GM12878 (cell line): ENCODE data around the gene CFAP157. TPM values are rescaled to one million over a fixed set of nuclear protein-coding genes. Genes with fewer than 3 reads are reported as not detected.
A peak's percentile ranks its signal among the peaks of the same experiment; 100 is the strongest.

Experiments used
- ELK1 ChIP-seq: IDR thresholded peaks from 2 replicates; pipeline ENCODE4 v1.6.1; 2012; ENCODE audit warnings: low read depth, low read length, improper control_type of control experiment
- MEF2A ChIP-seq: IDR thresholded peaks from 2 replicates; pipeline ENCODE4 v1.6.1; 2011; ENCODE audit warnings: low read depth, mild to moderate bottlenecking, low read length, moderate library complexity; ENCODE audit not compliant: insufficient read depth
- NFXL1 ChIP-seq: fragments of 450-650 bp; IDR thresholded peaks from 2 replicates; pipeline ENCODE4 v1.6.1; 2017; ENCODE audit warnings: antibody characterized with exemption, mild to moderate bottlenecking, borderline replicate concordance
- NKRF ChIP-seq: fragments of 450-650 bp; conservative IDR thresholded peaks from 2 replicates; pipeline ENCODE4 v1.6.1; 2017; ENCODE audit warnings: mild to moderate bottlenecking, moderate library complexity
- POLR2AphosphoS5 ChIP-seq: IDR thresholded peaks from 2 replicates; pipeline ENCODE4 v1.6.1; 2011; ENCODE audit warnings: mild to moderate bottlenecking, low read length, inconsistent platforms
- RELA ChIP-seq: fragments of 450-650 bp; IDR thresholded peaks from 2 replicates; pipeline ENCODE4 v1.8.0; 2014; ENCODE audit warnings: borderline replicate concordance; ENCODE audit not compliant: partially characterized antibody
- SIN3A ChIP-seq: IDR thresholded peaks from 2 replicates; pipeline ENCODE4 v1.6.1; 2012; ENCODE audit warnings: low read depth, low read length, improper control_type of control experiment
- SIX5 ChIP-seq: IDR thresholded peaks from 2 replicates; pipeline ENCODE4 v1.6.1; 2011; ENCODE audit warnings: mild to moderate bottlenecking, low read depth, low read length, moderate library complexity; ENCODE audit not compliant: severe bottlenecking
- SPI1 ChIP-seq: IDR thresholded peaks from 2 replicates; pipeline ENCODE4 v1.6.1; 2011; ENCODE audit warnings: low read depth, mild to moderate bottlenecking, low read length, moderate library complexity, borderline replicate concordance; ENCODE audit not compliant: insufficient read depth
- SRF ChIP-seq, 2 experiments: IDR thresholded peaks; 2 replicates each; pipeline ENCODE4 v1.6.1; 2011; ENCODE audit warnings: low read depth in 2 of 2, low read length in 2 of 2, mild to moderate bottlenecking in 1 of 2, moderate library complexity in 1 of 2
- TCF3 ChIP-seq: IDR thresholded peaks from 2 replicates; pipeline ENCODE4 v1.6.1; 2012; ENCODE audit warnings: low read depth, mild to moderate bottlenecking, low read length, borderline replicate concordance; ENCODE audit not compliant: insufficient read depth
- ZBTB4 ChIP-seq: fragments of 450-650 bp; formaldehyde crosslinking; IDR thresholded peaks from 2 replicates; pipeline ENCODE4 v1.4.0; 2022; ENCODE audit warnings: mild to moderate bottlenecking, moderate library complexity
- ZNF592 ChIP-seq: fragments of 450-650 bp; IDR thresholded peaks from 2 replicates; pipeline ENCODE4 v1.6.1; 2017; ENCODE audit warnings: mild to moderate bottlenecking, moderate library complexity
- ZNF622 ChIP-seq: fragments of 450-650 bp; IDR thresholded peaks from 2 replicates; pipeline ENCODE4 v1.6.1; 2017; ENCODE audit warnings: mild to moderate bottlenecking, inconsistent platforms
- polyA plus RNA-seq, 11 experiments: library from polyadenylated mRNA; depleted of rRNA in 4 of 11; unstranded in 6 of 11; stranded (reverse) in 5 of 11; fragments of >200 nt; fragmentation: Nextera tagmentation in 4 of 11; fragmentation: Illumina TruSeq in 1 of 11; extraction: Ambion mirVana in 4 of 11; extraction: Trizol in 1 of 11; gene quantifications; 1 replicate in 1 of 11; 2 replicates in 10 of 11; pipeline versions ENCODE4 v1.2.1 to v1.2.3, GENCODE V29; 2011 to 2016; ENCODE audit warnings: inconsistent platforms in 2 of 11, missing spikeins in 2 of 11, low read depth in 1 of 11
- total RNA-seq, 4 experiments: library from RNA; depleted of rRNA in 3 of 4; stranded (reverse); fragments of >200 nt in 3 of 4; fragmentation: Illumina TruSeq in 1 of 4; extraction: Trizol in 1 of 4; gene quantifications; 2 replicates each; pipeline versions ENCODE4 v1.2.1 to v1.2.3, GENCODE V29; 2013 to 2021

Gene CFAP157
- total and polyA plus RNA-seq, 10 of the 15 experiments (the other 5 are each of a cell fraction or from before 2014, with no cell fraction given) = 0.08 to 0.72 TPM; not detected in 8

- TF ChIP-seq NKRF (peak; percentile 93), TCF3 (0 out of 2 replicates have a peak, but pooled peaks have one; percentile 23), POLR2AphosphoS5 (peak; percentile 64), RELA (peak; percentile 77), ZNF592 (peak; percentile 67; the same call in 1 of the 2 replicates), ZNF622 (no peak), ELK1 (peak; percentile 75; the same call in 1 of the 2 replicates), SPI1 (peak; percentile 71; the same call in 1 of the 2 replicates), MEF2A (0 out of 2 replicates have a peak, but pooled peaks have one; percentile 49), NFXL1 (no peak), SIX5 (peak; percentile 94), SRF (IDR thresholded peaks at IDR 0.05; ENCODE audit: low read depth in 2 of 2, low read length in 2 of 2) (0 out of 4 replicates have a peak, but pooled peaks of 1 of the 2 experiments have one; percentile 14), ZBTB4 (CRISPR knock-in tag) (no peak), SIN3A (0 out of 2 replicates have a peak, but pooled peaks have one; percentile 81)
Measured at GRCh38 chr9:127734747-127735529, 28.1 kb downstream of the CFAP157 start, which contains the start of gene TOR2A (continued).
